Lower lobe of right lung (tissue), 2 donors: ENCODE results near the gene KRT15. TPM values are rescaled to one million over a fixed set of nuclear protein-coding genes. Genes with fewer than 3 reads are reported as not detected.

Source experiments
- ATAC-seq, 2 donors: fragments of 200-7000 bp; cut with Tn5 transposase; one replicate each; pipeline ENCODE4 v1.9.1; 2020 to 2022; ENCODE audit warnings: mild to moderate bottlenecking in 2 of 2, moderate library complexity in 2 of 2
- DNase-seq: peaks from one replicate; pipeline ENCODE4 v3.0.0-alpha.2; 2020
- H3K27ac ChIP-seq: fragments of 200-600 bp; one replicate; pipeline ENCODE4 v1.8.0; 2022
- H3K27me3 ChIP-seq: fragments of 200-600 bp; one replicate; pipeline ENCODE4 v1.8.0; 2022; ENCODE audit warnings: low read depth
- H3K36me3 ChIP-seq: fragments of 200-600 bp; one replicate; pipeline ENCODE4 v1.8.0; 2022; ENCODE audit warnings: mild to moderate bottlenecking
- H3K4me1 ChIP-seq: fragments of 200-600 bp; one replicate; pipeline ENCODE4 v1.8.0; 2022
- H3K4me3 ChIP-seq: fragments of 200-600 bp; one replicate; pipeline ENCODE4 v1.8.0; 2022; ENCODE audit warnings: mild to moderate bottlenecking
- H3K9me3 ChIP-seq: fragments of 200-600 bp; one replicate; pipeline ENCODE4 v1.8.0; 2022
- intact Hi-C: fragments of 100-400 bp; cut with DNase I; formaldehyde crosslinking; loops from one replicate; pipeline ENCODE4 v1.11.0; 2022
- total RNA-seq: library from RNA; stranded (reverse); fragmentation: NEBNext Ultra II Directional; extraction: Animal tissue kit (Norgen Biotek cat#: 25700); gene quantifications from one replicate; pipeline ENCODE4 v1.2.1, GENCODE V29; 2021
- TF ChIP-seq, protein P1 (sequence below): fragments of 200-600 bp; IDR thresholded peaks from one replicate; pipeline ENCODE4 v1.8.0; 2022; ENCODE audit warnings: antibody characterized with exemption, mild to moderate bottlenecking
- donor health status: DM: no; HTN: yes; CAD: no; lungs with severe emphysema.

KRT15 gene
- total RNA-seq, 1 donor from 2014 or later, result 9.0 TPM

DNA sequence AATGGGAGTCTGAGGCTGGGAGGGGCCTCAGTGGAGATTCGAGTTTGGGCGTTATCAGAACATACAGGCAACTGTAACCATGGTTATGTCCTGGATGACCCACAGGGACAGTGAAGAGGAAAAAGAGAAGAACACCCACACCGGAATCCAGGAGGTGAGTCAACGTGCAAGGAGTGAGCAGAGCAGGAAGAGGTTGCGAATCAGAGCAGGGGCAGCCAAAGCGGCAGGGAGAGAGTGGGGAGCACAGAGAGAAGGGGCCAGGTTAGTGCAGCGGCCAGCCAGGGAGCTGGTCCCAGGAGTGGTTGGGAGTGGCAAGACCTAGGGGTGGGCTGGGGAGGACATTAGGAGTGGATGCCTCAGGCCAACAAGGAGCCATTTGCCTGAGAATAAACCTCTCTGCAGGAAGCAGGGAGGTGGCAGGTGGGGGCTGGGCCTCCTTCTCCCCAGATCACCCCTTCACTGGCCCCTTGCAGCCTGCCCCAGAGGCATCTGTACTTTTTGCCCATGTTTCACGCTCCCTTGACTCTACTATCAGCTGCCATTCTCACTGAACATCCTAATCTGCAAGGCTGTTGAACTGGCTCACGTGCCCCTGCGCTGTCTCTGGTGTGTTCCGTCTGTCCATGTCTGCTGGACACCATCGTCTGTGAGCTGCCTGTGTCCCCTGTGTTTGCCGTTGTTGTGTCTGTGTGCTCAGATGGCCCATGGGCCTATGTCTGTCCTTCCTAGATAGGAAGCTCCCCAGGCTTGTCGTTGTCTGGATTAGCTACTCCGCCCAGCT, 18.4 kb downstream of the KRT15 start:
- no peak for ATAC-seq
- H3K4me1 ChIP-seq, result peaks cover 9% of the 10 kb centered on the region
- no peak for DNase-seq
- H3K27ac ChIP-seq, result no peak overlapping the region
- no peaks in the 10 kb centered on the region for H3K27me3 ChIP-seq
- TF ChIP-seq, protein P1, sequence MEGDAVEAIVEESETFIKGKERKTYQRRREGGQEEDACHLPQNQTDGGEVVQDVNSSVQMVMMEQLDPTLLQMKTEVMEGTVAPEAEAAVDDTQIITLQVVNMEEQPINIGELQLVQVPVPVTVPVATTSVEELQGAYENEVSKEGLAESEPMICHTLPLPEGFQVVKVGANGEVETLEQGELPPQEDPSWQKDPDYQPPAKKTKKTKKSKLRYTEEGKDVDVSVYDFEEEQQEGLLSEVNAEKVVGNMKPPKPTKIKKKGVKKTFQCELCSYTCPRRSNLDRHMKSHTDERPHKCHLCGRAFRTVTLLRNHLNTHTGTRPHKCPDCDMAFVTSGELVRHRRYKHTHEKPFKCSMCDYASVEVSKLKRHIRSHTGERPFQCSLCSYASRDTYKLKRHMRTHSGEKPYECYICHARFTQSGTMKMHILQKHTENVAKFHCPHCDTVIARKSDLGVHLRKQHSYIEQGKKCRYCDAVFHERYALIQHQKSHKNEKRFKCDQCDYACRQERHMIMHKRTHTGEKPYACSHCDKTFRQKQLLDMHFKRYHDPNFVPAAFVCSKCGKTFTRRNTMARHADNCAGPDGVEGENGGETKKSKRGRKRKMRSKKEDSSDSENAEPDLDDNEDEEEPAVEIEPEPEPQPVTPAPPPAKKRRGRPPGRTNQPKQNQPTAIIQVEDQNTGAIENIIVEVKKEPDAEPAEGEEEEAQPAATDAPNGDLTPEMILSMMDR, result no peak
- intact Hi-C loops, result no loop called here
- no peaks in the 10 kb centered on the region for H3K36me3 ChIP-seq
- no peak overlapping the region for H3K4me3 ChIP-seq
- H3K9me3 ChIP-seq, result no peaks in the 10 kb centered on the region

DNA sequence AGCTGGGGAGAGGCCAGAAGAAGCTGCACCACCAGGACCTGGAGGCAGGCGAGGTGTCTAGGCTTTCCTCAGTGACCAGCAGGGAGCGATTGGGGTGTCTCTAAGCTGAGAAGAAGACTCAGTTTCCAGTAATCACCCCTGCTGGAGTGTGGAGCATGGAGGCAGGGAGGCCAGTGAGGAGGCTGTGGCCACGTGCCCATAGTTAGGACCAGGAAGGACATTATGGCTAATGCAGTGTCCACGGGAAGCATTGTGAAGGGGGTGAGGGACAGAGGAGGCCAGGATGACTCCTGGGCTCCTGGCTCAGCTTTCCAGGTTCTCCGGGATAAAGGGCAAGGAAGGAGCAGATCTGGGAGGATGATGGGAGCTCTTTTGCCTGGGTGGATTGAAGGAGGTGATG, 19.0 kb downstream of the KRT15 start:
- H3K9me3 ChIP-seq, result no peaks in the 10 kb centered on the region
- no peaks in the 10 kb centered on the region for H3K36me3 ChIP-seq
- no peaks in the 10 kb centered on the region for H3K27me3 ChIP-seq
- no peak overlapping the region for H3K27ac ChIP-seq
- TF ChIP-seq, protein P1, result no peak
- H3K4me1 ChIP-seq, result peaks cover 9% of the 10 kb centered on the region
- H3K4me3 ChIP-seq, result no peak overlapping the region
- intact Hi-C loops, result no loop called here
- DNase-seq (no peak), ATAC-seq (no peak)

DNA sequence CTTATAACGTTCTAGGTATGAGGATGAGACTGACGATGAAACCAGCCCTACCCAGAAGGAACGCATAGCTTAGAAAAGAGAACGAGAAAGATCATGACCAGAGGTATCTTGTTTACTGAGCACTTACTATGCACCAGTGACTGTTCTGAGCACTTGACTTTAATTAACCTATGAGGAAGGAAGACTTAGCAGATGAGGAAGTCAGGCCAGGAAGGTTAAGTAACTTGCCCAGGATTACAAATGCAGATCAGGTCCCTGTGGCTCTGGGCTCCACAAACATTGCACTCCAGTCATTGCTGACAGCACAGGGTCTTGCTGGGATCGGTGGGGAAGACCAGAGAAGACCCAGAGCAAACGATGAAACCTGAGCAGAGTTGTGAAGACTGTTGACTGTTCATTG, 20.4 kb downstream of the KRT15 start:
- no peak for DNase-seq
- H3K4me1 ChIP-seq, result peaks cover 11% of the 10 kb centered on the region
- H3K9me3 ChIP-seq, result no peaks in the 10 kb centered on the region
- intact Hi-C loops, result no loop called here
- peak; percentile 42 to 55 for ATAC-seq
- H3K27ac ChIP-seq, result peak overlapping the region; percentile 67
- no peak overlapping the region for H3K4me3 ChIP-seq
- H3K27me3 ChIP-seq, result no peaks in the 10 kb centered on the region
- TF ChIP-seq, protein P1, result no peak
- H3K36me3 ChIP-seq, result no peaks in the 10 kb centered on the region

DNA sequence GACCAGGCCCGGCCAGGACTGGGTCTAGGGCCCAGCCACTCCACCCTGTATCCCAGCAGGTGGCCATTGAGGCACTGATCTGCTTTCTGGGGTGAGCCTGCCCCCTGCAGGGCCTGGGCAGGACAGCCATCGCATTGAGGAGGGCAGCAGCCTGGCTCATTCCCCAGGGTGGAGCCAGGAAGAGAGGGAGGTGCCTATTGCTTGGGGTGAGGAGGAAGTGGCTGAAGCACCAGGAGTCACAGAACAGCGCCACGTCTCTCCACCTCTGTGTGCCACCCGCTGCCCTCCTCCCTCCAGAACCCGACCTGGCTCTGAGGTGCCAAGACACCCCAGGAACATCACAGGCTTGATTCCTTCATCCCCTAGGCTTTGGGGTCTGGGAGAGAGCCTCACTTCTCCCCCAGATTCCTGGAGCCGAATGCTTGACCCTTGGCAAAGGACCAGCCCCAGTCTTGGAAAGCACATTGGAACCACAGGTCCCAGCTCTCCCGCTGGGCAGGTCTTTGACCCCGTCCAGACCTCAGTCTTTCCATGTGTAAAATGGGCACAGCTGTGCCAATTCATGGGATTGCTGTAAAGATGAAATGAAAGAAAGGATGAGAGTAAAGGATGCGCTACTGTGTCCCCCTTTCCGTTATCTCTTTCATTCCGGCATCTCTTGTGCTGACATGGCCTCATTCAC, 21.7 kb downstream of the KRT15 start:
- intact Hi-C loops, result no loop called here
- H3K4me3 ChIP-seq, result peak overlapping the region; percentile 25
- H3K27me3 ChIP-seq, result no peaks in the 10 kb centered on the region
- H3K4me1 ChIP-seq, result peaks cover 20% of the 10 kb centered on the region
- no peaks in the 10 kb centered on the region for H3K9me3 ChIP-seq
- H3K36me3 ChIP-seq, result no peaks in the 10 kb centered on the region
- TF ChIP-seq, protein P1, result peak; percentile 79
- DNase-seq (peak; percentile 90), ATAC-seq (peak; percentile 96 to 97)
- peak overlapping the region; percentile 67 for H3K27ac ChIP-seq

DNA sequence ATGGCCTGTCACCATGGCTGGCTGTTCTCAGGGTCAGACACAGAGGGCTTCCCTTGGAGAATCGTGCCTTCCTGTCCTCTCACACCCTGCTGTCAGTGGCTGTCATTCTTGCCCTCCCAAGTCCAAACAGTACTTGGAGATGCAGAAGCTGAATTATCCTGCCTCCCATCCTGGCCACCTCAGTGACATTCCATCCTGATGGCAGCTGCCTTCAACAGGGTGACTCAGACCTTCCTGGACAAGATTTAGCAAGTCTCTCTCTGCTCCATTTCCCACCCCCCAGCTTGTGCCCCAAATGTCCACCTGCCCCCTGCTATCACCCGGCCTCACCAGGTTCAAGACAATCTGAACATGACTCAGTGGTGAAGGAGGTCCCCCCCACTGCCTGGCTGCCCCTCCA, 24.2 kb downstream of the KRT15 start:
- TF ChIP-seq, protein P1, result no peak
- peaks cover 20% of the 10 kb centered on the region for H3K4me1 ChIP-seq
- peak; percentile 8 for DNase-seq
- H3K4me3 ChIP-seq, result no peak overlapping the region
- H3K27me3 ChIP-seq, result no peaks in the 10 kb centered on the region
- H3K36me3 ChIP-seq, result no peaks in the 10 kb centered on the region
- no peaks in the 10 kb centered on the region for H3K9me3 ChIP-seq
- intact Hi-C loops, result no loop called here
- no peak overlapping the region for H3K27ac ChIP-seq
- ATAC-seq, result no peak
